ENCODE measurements around the gene KIR2DL1.

DNA sequence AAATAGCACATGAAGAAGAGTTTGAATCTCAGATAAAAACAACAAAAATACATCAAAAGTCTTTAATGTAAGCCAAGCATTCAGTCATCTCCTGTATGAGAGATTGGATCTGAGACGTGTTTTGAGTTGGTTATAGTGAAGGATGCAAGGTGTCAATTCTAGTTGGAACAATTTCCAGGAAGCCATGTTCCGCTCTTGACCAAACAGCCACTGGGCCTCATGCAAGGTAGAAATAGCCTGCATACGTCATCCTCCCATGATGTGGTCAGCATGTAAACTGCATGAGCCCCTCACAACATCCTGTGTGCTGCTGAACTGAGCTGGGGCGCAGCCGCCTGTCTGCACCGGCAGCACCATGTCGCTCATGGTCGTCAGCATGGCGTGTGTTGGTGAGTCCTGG is 45.5 kb upstream of the KIR2DL1 start, which contains the start of gene KIR3DL3:
- TF ChIP-seq FOXM1 (IDR thresholded peaks at IDR 0.05; ENCODE audit: borderline replicate concordance, low read depth) (no peak), EGR1 (IDR thresholded peaks at IDR 0.05) (no peak), EP300 (IDR thresholded peaks at IDR 0.05; ENCODE audit: borderline replicate concordance) (no peak), YY1 (IDR thresholded peaks at IDR 0.05; ENCODE audit: low read depth) (no peak)
- TF ChIP-seq, protein P1, sequence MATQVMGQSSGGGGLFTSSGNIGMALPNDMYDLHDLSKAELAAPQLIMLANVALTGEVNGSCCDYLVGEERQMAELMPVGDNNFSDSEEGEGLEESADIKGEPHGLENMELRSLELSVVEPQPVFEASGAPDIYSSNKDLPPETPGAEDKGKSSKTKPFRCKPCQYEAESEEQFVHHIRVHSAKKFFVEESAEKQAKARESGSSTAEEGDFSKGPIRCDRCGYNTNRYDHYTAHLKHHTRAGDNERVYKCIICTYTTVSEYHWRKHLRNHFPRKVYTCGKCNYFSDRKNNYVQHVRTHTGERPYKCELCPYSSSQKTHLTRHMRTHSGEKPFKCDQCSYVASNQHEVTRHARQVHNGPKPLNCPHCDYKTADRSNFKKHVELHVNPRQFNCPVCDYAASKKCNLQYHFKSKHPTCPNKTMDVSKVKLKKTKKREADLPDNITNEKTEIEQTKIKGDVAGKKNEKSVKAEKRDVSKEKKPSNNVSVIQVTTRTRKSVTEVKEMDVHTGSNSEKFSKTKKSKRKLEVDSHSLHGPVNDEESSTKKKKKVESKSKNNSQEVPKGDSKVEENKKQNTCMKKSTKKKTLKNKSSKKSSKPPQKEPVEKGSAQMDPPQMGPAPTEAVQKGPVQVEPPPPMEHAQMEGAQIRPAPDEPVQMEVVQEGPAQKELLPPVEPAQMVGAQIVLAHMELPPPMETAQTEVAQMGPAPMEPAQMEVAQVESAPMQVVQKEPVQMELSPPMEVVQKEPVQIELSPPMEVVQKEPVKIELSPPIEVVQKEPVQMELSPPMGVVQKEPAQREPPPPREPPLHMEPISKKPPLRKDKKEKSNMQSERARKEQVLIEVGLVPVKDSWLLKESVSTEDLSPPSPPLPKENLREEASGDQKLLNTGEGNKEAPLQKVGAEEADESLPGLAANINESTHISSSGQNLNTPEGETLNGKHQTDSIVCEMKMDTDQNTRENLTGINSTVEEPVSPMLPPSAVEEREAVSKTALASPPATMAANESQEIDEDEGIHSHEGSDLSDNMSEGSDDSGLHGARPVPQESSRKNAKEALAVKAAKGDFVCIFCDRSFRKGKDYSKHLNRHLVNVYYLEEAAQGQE (IDR thresholded peaks at IDR 0.05; ENCODE audit: low read depth) = no peak
